OCI-LY7 (cell line): Measurements from ENCODE around the gene E4F1. TPM values are rescaled to one million over a fixed set of nuclear protein-coding genes. Genes with fewer than 3 reads are reported as not detected.

Experiments used
- BruUV-seq: library from RNA; stranded (reverse); fragments of 400-500 nt; replicated peaks from 2 replicates; lab custom pipeline; 2021; lab: Mats Ljungman, UMichigan
- CTCF ChIA-PET: fragments of 300-600 bp; sonication (Branson Sonifier 250); formaldehyde crosslinking; loops from one replicate; lab custom pipeline; 2022; ENCODE audit warnings: antibody characterized with exemption; ENCODE audit not compliant: unreplicated experiment; lab: Charles Lee
- POLR2A ChIA-PET: fragments of 300-600 bp; sonication (Branson Sonifier 250); formaldehyde crosslinking; loops from one replicate; lab custom pipeline; 2022; ENCODE audit warnings: antibody characterized with exemption; lab: Charles Lee
- DNase-seq: peaks from one replicate; pipeline ENCODE4 v3.0.0-alpha.2; 2015; ENCODE audit warnings: low spot score
- H2AFZ ChIP-seq: fragments of 200-600 bp; sonication (generic), shearing (Covaris generic); 2 replicates; pipeline ENCODE4 v1.6.1; 2014; ENCODE audit warnings: mild to moderate bottlenecking, antibody characterized with exemption, low read length, moderate library complexity
- H3K27ac ChIP-seq: fragments of 200-600 bp; sonication (generic); 2 replicates; pipeline ENCODE4 v1.5.1; 2014; ENCODE audit warnings: mixed run types, low read depth, mild to moderate bottlenecking, moderate library complexity, low read length, inconsistent platforms; ENCODE audit not compliant: poor library complexity, severe bottlenecking
- H3K36me3 ChIP-seq: fragments of 200-600 bp; sonication (generic); 2 replicates; pipeline ENCODE4 v1.6.1; 2014; ENCODE audit warnings: mild to moderate bottlenecking, antibody characterized with exemption, low read length, moderate library complexity, mixed read lengths; ENCODE audit not compliant: insufficient read depth
- H3K4me1 ChIP-seq: fragments of 200-600 bp; sonication (generic); 2 replicates; pipeline ENCODE4 v1.5.1; 2014; ENCODE audit warnings: mild to moderate bottlenecking, low read length; ENCODE audit not compliant: insufficient read depth, poor library complexity, severe bottlenecking
- H3K4me2 ChIP-seq: fragments of 200-600 bp; sonication (generic); 2 replicates; pipeline ENCODE4 v1.6.1; 2014; ENCODE audit warnings: mild to moderate bottlenecking, low read length
- H3K4me3 ChIP-seq: fragments of 200-600 bp; sonication (generic); 2 replicates; pipeline ENCODE4 v1.5.1; 2014; ENCODE audit warnings: mild to moderate bottlenecking, low read depth, low read length; ENCODE audit not compliant: poor library complexity, severe bottlenecking
- H3K79me2 ChIP-seq: fragments of 200-600 bp; sonication (generic); 2 replicates; pipeline ENCODE4 v1.6.1; 2016; ENCODE audit warnings: low read depth, mild to moderate bottlenecking, low read length, moderate library complexity, mixed read lengths; ENCODE audit not compliant: insufficient read depth
- H3K9me2 ChIP-seq: fragments of 200-600 bp; sonication (generic); 2 replicates; pipeline ENCODE4 v1.6.1; 2016; ENCODE audit warnings: mild to moderate bottlenecking, low read length, mixed read lengths; ENCODE audit not compliant: insufficient read depth
- H3K9me3 ChIP-seq: fragments of 200-600 bp; sonication (generic); 2 replicates; pipeline ENCODE4 v1.6.1; 2014; ENCODE audit warnings: mild to moderate bottlenecking, mixed run types, low read length, mixed read lengths
- H4K20me1 ChIP-seq: fragments of 200-600 bp; sonication (generic); 2 replicates; pipeline ENCODE4 v1.6.1; 2014; ENCODE audit warnings: mild to moderate bottlenecking, antibody characterized with exemption, low read length, moderate library complexity, mixed read lengths; ENCODE audit not compliant: insufficient read depth
- EZH2phosphoT487 ChIP-seq: fragments of 200-600 bp; sonication (generic); IDR thresholded peaks from 2 replicates; pipeline ENCODE4 v1.6.1; 2018; ENCODE audit warnings: low read depth, borderline replicate concordance, mild to moderate bottlenecking, mixed run types, antibody characterized with exemption, low read length, moderate library complexity, mixed read lengths
- intact Hi-C: fragments of 100-400 bp; cut with micrococcal nuclease; formaldehyde crosslinking; loops from one replicate; pipeline ENCODE4 v1.10.0; 2022; ENCODE audit not compliant: unreplicated experiment
- total RNA-seq, 2 experiments: library from RNA; depleted of rRNA in 1 of 2; stranded (reverse); fragments of >200 nt in 1 of 2; shearing (Covaris generic) in 1 of 2; gene quantifications; 2 replicates each; pipeline ENCODE4 v1.2.3, GENCODE V29; 2014 to 2022
- TF ChIP-seq, protein P1 (sequence below): fragments of 200-600 bp; sonication (generic); conservative IDR thresholded peaks from 2 replicates; pipeline ENCODE4 v1.5.1; 2014; ENCODE audit warnings: mild to moderate bottlenecking, antibody characterized with exemption, low read length, moderate library complexity, mixed read lengths

E4F1 gene
- total RNA-seq, 2 experiments from 2014 or later: 42.3 to 59.6 TPM

DNA sequence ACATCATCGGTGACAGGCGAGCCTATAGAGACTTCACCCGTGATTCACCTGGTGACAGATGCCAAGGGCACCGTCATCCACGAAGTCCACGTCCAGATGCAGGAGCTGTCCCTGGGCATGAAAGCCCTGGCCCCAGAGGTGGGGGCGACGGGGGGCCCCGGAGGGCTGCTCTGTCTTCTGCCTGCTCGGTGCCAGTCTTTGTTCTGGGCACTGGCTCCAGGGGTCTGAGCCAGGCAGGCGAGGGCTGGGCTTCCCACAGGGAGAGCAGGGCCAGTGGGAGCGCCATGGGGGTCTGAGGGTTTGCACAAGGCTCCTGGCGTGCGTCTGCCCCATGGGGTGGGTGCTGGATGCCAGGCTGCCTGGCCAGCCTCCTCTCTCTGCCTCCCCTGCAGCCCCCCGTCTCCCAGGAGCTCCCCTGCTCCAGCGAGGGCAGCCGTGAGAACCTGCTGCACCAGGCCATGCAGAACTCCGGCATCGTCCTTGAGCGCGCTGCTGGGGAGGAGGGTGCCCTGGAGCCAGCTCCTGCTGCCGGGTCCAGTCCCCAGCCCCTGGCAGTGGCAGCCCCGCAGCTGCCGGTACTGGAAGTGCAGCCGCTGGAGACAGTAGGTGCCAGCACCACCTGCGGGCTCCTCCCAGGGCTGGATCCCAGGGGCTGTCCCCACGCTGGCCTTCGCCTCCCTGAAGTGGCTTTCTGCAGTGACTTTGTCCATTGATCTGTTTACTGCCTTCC lies 9.8 kb downstream of the E4F1 start:
- no peaks in the 10 kb centered on the region for H3K79me2 ChIP-seq
- ChIA-PET CTCF (no interaction called here), POLR2A (no interaction called here)
- no peak for DNase-seq
- H3K9me2 ChIP-seq: no peaks in the 10 kb centered on the region
- TF ChIP-seq, protein P1, sequence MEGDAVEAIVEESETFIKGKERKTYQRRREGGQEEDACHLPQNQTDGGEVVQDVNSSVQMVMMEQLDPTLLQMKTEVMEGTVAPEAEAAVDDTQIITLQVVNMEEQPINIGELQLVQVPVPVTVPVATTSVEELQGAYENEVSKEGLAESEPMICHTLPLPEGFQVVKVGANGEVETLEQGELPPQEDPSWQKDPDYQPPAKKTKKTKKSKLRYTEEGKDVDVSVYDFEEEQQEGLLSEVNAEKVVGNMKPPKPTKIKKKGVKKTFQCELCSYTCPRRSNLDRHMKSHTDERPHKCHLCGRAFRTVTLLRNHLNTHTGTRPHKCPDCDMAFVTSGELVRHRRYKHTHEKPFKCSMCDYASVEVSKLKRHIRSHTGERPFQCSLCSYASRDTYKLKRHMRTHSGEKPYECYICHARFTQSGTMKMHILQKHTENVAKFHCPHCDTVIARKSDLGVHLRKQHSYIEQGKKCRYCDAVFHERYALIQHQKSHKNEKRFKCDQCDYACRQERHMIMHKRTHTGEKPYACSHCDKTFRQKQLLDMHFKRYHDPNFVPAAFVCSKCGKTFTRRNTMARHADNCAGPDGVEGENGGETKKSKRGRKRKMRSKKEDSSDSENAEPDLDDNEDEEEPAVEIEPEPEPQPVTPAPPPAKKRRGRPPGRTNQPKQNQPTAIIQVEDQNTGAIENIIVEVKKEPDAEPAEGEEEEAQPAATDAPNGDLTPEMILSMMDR: no peak
- TF ChIP-seq EZH2phosphoT487: no peak
- H3K4me3 ChIP-seq: no peak overlapping the region
- H4K20me1 ChIP-seq: no peaks in the 10 kb centered on the region
- H3K27ac ChIP-seq: no peak overlapping the region
- no peaks in the 10 kb centered on the region for H3K4me1 ChIP-seq
- H3K4me2 ChIP-seq: no peak overlapping the region
- H2AFZ ChIP-seq: no peak overlapping the region
- no peaks in the 10 kb centered on the region for H3K9me3 ChIP-seq
- no TSS peak for BruUV-seq
- peaks cover 79% of the 10 kb centered on the region for H3K36me3 ChIP-seq
- intact Hi-C loops: no loop called here

GRCh38 chr16:2233872-2234812 lies 10.8 kb downstream of the E4F1 start:
- no peak overlapping the region for H2AFZ ChIP-seq
- no peak overlapping the region for H3K4me2 ChIP-seq
- H3K36me3 ChIP-seq: peaks cover 79% of the 10 kb centered on the region
- intact Hi-C loops: no loop called here
- no TSS peak for BruUV-seq
- no peak overlapping the region for H3K4me3 ChIP-seq
- POLR2A ChIA-PET: no interaction called here
- no peaks in the 10 kb centered on the region for H3K79me2 ChIP-seq
- H3K9me3 ChIP-seq: no peaks in the 10 kb centered on the region
- TF ChIP-seq, protein P1: no peak
- no peak for TF ChIP-seq EZH2phosphoT487
- no peak for DNase-seq
- no peaks in the 10 kb centered on the region for H3K9me2 ChIP-seq
- no peak overlapping the region for H3K27ac ChIP-seq
- CTCF ChIA-PET: no interaction called here
- no peaks in the 10 kb centered on the region for H4K20me1 ChIP-seq
- H3K4me1 ChIP-seq: no peaks in the 10 kb centered on the region

DNA sequence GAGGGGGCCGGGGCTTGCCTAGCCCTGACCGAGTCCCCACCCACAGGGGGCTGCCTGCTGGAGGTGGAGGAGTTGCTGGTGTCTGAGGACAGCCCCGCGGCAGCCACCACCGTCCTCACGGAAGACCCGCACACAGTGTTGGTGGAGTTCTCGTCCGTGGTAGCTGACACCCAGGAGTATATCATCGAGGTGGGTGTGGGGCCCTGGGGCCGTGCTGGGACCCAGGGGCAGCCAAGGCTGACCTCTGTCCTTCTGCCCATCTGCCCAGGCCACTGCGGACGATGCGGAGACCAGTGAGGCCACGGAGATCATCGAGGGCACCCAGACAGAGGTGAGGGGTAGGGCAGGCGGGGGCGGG lies 11.4 kb downstream of the E4F1 start:
- H3K79me2 ChIP-seq: no peaks in the 10 kb centered on the region
- TF ChIP-seq, protein P1: no peak
- TF ChIP-seq EZH2phosphoT487: no peak

More for the DNA sequence above, 11.4 kb downstream of the E4F1 start:
- intact Hi-C loops: no loop called here
- BruUV-seq: no TSS peak
- Histone ChIP-seq H3K36me3 (peaks cover 79% of the 10 kb centered on the region), H3K27ac (no peak overlapping the region), H3K4me3 (no peak overlapping the region), H3K4me2 (no peak overlapping the region), H2AFZ (no peak overlapping the region), H3K9me3 (no peaks in the 10 kb centered on the region), H3K4me1 (no peaks in the 10 kb centered on the region), H3K9me2 (no peaks in the 10 kb centered on the region), H4K20me1 (no peaks in the 10 kb centered on the region)
- no peak for DNase-seq
- ChIA-PET POLR2A (no interaction called here), CTCF (no interaction called here)
